IMR-90 (cell line): ENCODE data around the gene MED26. TPM values are rescaled to one million over a fixed set of nuclear protein-coding genes. Genes with fewer than 3 reads are reported as not detected.

Experiments used
- ATAC-seq: fragments of 200-7000 bp; cut with Tn5 transposase; 2 replicates; pipeline ENCODE4 v1.9.1; 2020; ENCODE audit warnings: low read depth, mild to moderate bottlenecking, moderate library complexity
- BruUV-seq: library from RNA; stranded (reverse); fragments of 400-500 nt; replicated peaks from 2 replicates; lab custom pipeline; 2021; lab: Mats Ljungman, UMichigan
- CTCF ChIA-PET: fragments of 300-600 bp; formaldehyde crosslinking; extraction: SDS; loops from one replicate; lab custom pipeline; 2021; ENCODE audit warnings: antibody characterized with exemption; lab: Yijun Ruan, JAX
- POLR2A ChIA-PET: fragments of 300-600 bp; sonication (Branson Sonifier 250); formaldehyde crosslinking; loops from one replicate; lab custom pipeline; 2022; ENCODE audit warnings: antibody characterized with exemption; ENCODE audit not compliant: unreplicated experiment; lab: Charles Lee
- DNase-seq: peaks from one replicate; pipeline ENCODE4 v3.0.0; 2013
- H2AFZ ChIP-seq: replicated peaks from 2 replicates; pipeline ENCODE3; 2013; ENCODE audit warnings: low read length, mild to moderate bottlenecking; ENCODE audit not compliant: poor library complexity
- H2AK5ac ChIP-seq: 2 replicates; pipeline ENCODE4 v1.6.1; 2013; ENCODE audit warnings: low read depth, low read length, inconsistent platforms
- H2AK9ac ChIP-seq: replicated peaks from 2 replicates; pipeline ENCODE3; 2013; ENCODE audit warnings: mild to moderate bottlenecking, low read depth, low read length, moderate library complexity; ENCODE audit not compliant: poor library complexity
- H2BK120ac ChIP-seq: 2 replicates; pipeline ENCODE4 v1.6.1; 2013; ENCODE audit warnings: low read depth, low read length, inconsistent platforms
- H2BK15ac ChIP-seq: 3 replicates; pipeline ENCODE4 v1.6.1; 2013; ENCODE audit warnings: low read depth, low read length, inconsistent platforms
- H2BK20ac ChIP-seq: 2 replicates; pipeline ENCODE4 v1.6.1; 2013; ENCODE audit warnings: low read depth, mild to moderate bottlenecking, inconsistent platforms, low read length, moderate library complexity
- H2BK5ac ChIP-seq: 2 replicates; pipeline ENCODE4 v1.6.1; 2013; ENCODE audit warnings: mild to moderate bottlenecking, low read depth, low read length, inconsistent platforms; ENCODE audit not compliant: poor library complexity, severe bottlenecking
- H3K14ac ChIP-seq: replicated peaks from 2 replicates; pipeline ENCODE4 v1.6.1; 2013; ENCODE audit warnings: low read depth, low read length, inconsistent platforms
- H3K18ac ChIP-seq: 2 replicates; pipeline ENCODE4 v1.6.1; 2013; ENCODE audit warnings: low read depth, low read length, control low read depth
- H3K23ac ChIP-seq: 2 replicates; pipeline ENCODE4 v1.6.1; 2013; ENCODE audit warnings: low read depth, low read length, inconsistent platforms
- H3K27ac ChIP-seq: 2 replicates; pipeline ENCODE4 v1.5.1; 2013; ENCODE audit warnings: mild to moderate bottlenecking, control low read depth, low read length; ENCODE audit not compliant: insufficient read depth
- H3K27me3 ChIP-seq: 2 replicates; pipeline ENCODE4 v1.6.1; 2013; ENCODE audit warnings: low read length; ENCODE audit not compliant: control insufficient read depth, insufficient read depth
- H3K36me3 ChIP-seq: 2 replicates; pipeline ENCODE4 v1.6.1; 2013; ENCODE audit warnings: low read length, mixed read lengths; ENCODE audit not compliant: control insufficient read depth, insufficient read depth
- H3K4ac ChIP-seq: 2 replicates; pipeline ENCODE4 v1.6.1; 2013; ENCODE audit warnings: low read depth, low read length, inconsistent platforms
- H3K4me1 ChIP-seq: 2 replicates; pipeline ENCODE4 v1.6.1; 2013; ENCODE audit warnings: low read length, mixed read lengths; ENCODE audit not compliant: control insufficient read depth, insufficient read depth
- H3K4me2 ChIP-seq: 2 replicates; pipeline ENCODE4 v1.6.1; 2013; ENCODE audit warnings: low read depth, mild to moderate bottlenecking, control low read depth, low read length, moderate library complexity
- H3K4me3 ChIP-seq: 2 replicates; pipeline ENCODE4 v1.5.1; 2013; ENCODE audit warnings: low read depth, mild to moderate bottlenecking, control low read depth, low read length, moderate library complexity; ENCODE audit not compliant: insufficient read depth
- H3K56ac ChIP-seq: 2 replicates; pipeline ENCODE4 v1.6.1; 2013; ENCODE audit warnings: low read length, inconsistent platforms; ENCODE audit not compliant: insufficient read depth; ENCODE audit errors: extremely low read depth
- H3K79me1 ChIP-seq, 2 experiments: 2 replicates each; pipeline ENCODE4 v1.6.1; 2013; ENCODE audit warnings: low read length in 2 of 2, inconsistent platforms in 1 of 2, low read depth in 1 of 2
- H3K9ac ChIP-seq: 2 replicates; pipeline ENCODE4 v1.6.1; 2013; ENCODE audit warnings: low read depth, low read length, control low read depth
- H3K9me1 ChIP-seq: 2 replicates; pipeline ENCODE4 v1.6.1; 2013; ENCODE audit warnings: low read length, inconsistent platforms; ENCODE audit not compliant: insufficient read depth
- H3K9me3 ChIP-seq: 2 replicates; pipeline ENCODE4 v1.6.1; 2013; ENCODE audit warnings: low read length; ENCODE audit not compliant: control insufficient read depth, insufficient read depth
- H4K20me1 ChIP-seq: 2 replicates; pipeline ENCODE4 v1.6.1; 2013; ENCODE audit warnings: low read length, inconsistent platforms; ENCODE audit not compliant: insufficient read depth
- H4K5ac ChIP-seq: 2 replicates; pipeline ENCODE4 v1.6.1; 2013; ENCODE audit warnings: mild to moderate bottlenecking, low read depth, low read length, control low read depth
- H4K8ac ChIP-seq, 2 experiments: 2 replicates each; pipeline ENCODE4 v1.6.1; 2013; ENCODE audit warnings: low read depth in 2 of 2, low read length in 2 of 2, control low read depth in 1 of 2, inconsistent platforms in 1 of 2
- H4K91ac ChIP-seq: 2 replicates; pipeline ENCODE4 v1.6.1; 2013; ENCODE audit warnings: low read depth, low read length, inconsistent platforms; ENCODE audit not compliant: insufficient read depth
- FOS ChIP-seq: fragments of 150-350 bp; IDR thresholded peaks from 2 replicates; pipeline ENCODE4 v1.6.1; 2016; ENCODE audit warnings: low read depth, low read length
- RAD21 ChIP-seq: IDR thresholded peaks from 2 replicates; pipeline ENCODE4 v1.6.1; 2012; ENCODE audit warnings: low read length, improper control_type of control experiment
- RCOR1 ChIP-seq: IDR thresholded peaks from 2 replicates; pipeline ENCODE4 v1.6.1; 2012; ENCODE audit warnings: mild to moderate bottlenecking, low read length, improper control_type of control experiment; ENCODE audit not compliant: insufficient replicate concordance
- RFX5 ChIP-seq: IDR thresholded peaks from 2 replicates; pipeline ENCODE4 v1.8.0; 2012; ENCODE audit warnings: low read depth, mild to moderate bottlenecking, low read length, moderate library complexity
- WGBS, 2 experiments: methylation state at CpG; one replicate each; pipeline versions ENCODE4 v1.1.5 to v1.1.7; 2013; ENCODE audit warnings: missing lambda C conversion rate in 2 of 2; ENCODE audit not compliant: insufficient read length in 1 of 2; ENCODE audit errors: extremely low coverage in 2 of 2; 5-methylcytosine and 5-hydroxymethylcytosine counted together
- dilution Hi-C: fragments of 300-500 bp; cut with HindIII; formaldehyde crosslinking; loops from one replicate; pipeline ENCODE4 v1.14.3; 2018; ENCODE audit warnings: low sequenced_read_pairs; ENCODE audit not compliant: unreplicated experiment
- in situ Hi-C: fragments of 300-500 bp; cut with MboI; formaldehyde crosslinking; loops from 3 replicates; pipeline ENCODE4 v1.14.3; 2019; ENCODE audit warnings: low sequenced_read_pairs, inconsistent platforms, mixed read lengths
- intact Hi-C: fragments of 100-400 bp; cut with micrococcal nuclease; formaldehyde crosslinking; loops from 2 replicates; pipeline ENCODE4 v1.10.0; 2022
- polyA plus RNA-seq, 3 experiments: library from polyadenylated mRNA; depleted of rRNA; stranded (reverse); fragments of >200 nt; gene quantifications; 2 replicates each; pipeline ENCODE4 v1.2.3, GENCODE V29; 2012; ENCODE audit warnings: low replicate concordance in 1 of 3
- total RNA-seq: library from RNA; depleted of rRNA; stranded (reverse); fragments of >200 nt; gene quantifications from 2 replicates; pipeline ENCODE4 v1.2.3, GENCODE V29; 2012

MED26 gene
- total and polyA plus RNA-seq, 2 of the 4 experiments (the other 2 are of a cell fraction), result 2.0 to 4.0 TPM

DNA sequence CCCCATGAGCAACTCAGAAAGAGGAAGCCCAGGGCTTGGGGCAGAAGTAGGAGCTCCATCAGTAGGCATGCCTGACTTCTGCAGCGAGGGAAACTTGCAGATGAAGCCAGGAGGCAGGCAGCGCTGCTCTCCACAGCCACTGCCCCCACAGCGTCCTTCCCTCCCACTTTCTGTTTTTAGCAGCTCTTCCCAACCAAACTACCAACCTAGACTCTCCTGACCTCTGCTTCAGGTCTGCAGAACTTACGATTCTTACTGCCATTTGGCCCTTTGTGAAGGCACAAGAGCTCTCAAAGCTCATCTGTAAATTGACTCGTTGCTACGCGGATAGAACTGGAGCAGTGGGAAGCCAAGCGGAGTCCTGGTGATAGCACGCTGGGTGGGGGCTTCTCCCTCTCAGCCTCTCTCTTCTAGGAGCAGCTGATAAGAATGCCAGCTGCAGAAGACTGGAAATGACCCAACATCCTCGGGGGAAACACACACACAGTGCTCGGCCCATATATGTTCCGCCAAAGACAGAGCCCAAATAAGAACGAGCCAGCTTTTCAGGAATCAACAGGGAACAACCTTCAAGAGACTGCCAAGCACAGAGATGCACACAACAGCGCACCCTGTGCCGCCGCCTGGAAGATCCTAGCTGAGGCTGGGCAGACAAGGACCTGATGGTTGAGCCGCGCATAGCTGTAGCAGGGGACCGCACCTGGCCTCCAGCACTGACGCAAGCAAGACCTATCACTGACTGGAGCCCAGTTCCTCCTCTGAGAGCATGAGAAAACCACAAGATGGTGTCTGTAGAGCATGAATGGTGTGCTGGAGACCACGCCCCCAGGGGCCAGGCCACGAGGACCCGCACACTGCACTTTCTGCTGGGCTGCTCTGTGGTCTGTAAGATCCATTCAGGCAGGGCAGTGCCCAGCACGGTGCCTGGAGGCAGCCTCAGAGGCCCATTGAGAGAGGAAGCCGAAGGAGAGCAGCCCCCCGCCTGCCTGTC lies 39.9 kb downstream of the MED26 start:
- dilution Hi-C loops, result no loop called here

More for the DNA sequence above, 39.9 kb downstream of the MED26 start:
- H3K56ac ChIP-seq, result no peak overlapping the region
- no peak overlapping the region; the same call in 1 of the 2 replicates for H3K4ac ChIP-seq
- H2BK120ac ChIP-seq, result no peak overlapping the region
- H3K14ac ChIP-seq, result no peak overlapping the region
- H4K91ac ChIP-seq, result no peak overlapping the region
- CTCF ChIA-PET, result no interaction called here
- H3K27me3 ChIP-seq, result no peaks in the 10 kb centered on the region
- in situ Hi-C loops (no loop called here), intact Hi-C loops (no loop called here)
- peaks cover 36 to 98% of the 10 kb centered on the region in 2 experiments; a peak in 3 of 4 replicates for H3K79me1 ChIP-seq
- H2BK15ac ChIP-seq, result no peak overlapping the region
- TF ChIP-seq RFX5, result no peak
- no peak for TF ChIP-seq RAD21
- TF ChIP-seq FOS, result no peak
- TF ChIP-seq RCOR1, result no peak
- H3K18ac ChIP-seq, result no peak overlapping the region
- BruUV-seq, result no TSS peak
- H4K20me1 ChIP-seq, result peaks cover 99% of the 10 kb centered on the region
- 60% methylated on average over 13 of the region's 26 CpGs; no CpG with 5 or more reads in 1 of the 2 experiments for WGBS, 2 experiments
- H3K36me3 ChIP-seq, result no peaks in the 10 kb centered on the region
- ATAC-seq (no peak), DNase-seq (peak; percentile 19)
- no peak overlapping the region for H2BK20ac ChIP-seq
- no peak overlapping the region for H4K5ac ChIP-seq
- POLR2A ChIA-PET, result no interaction called here
- H4K8ac ChIP-seq, result no peak overlapping the region
- H3K4me2 ChIP-seq, result peak overlapping the region; percentile 38
- H3K27ac ChIP-seq, result no peak overlapping the region
- peaks cover 47% of the 10 kb centered on the region for H3K4me1 ChIP-seq
- no peak overlapping the region for H2BK5ac ChIP-seq
- peaks cover 59% of the 10 kb centered on the region for H3K9me1 ChIP-seq
- H2AFZ ChIP-seq, result no peak overlapping the region
- no peak overlapping the region for H3K23ac ChIP-seq
- H2AK5ac ChIP-seq, result peak overlapping the region; percentile 14; the same call in 1 of the 2 replicates
- peak overlapping the region; percentile 25 for H2AK9ac ChIP-seq
- no peaks in the 10 kb centered on the region for H3K9me3 ChIP-seq
- H3K9ac ChIP-seq, result no peak overlapping the region
- no peak overlapping the region for H3K4me3 ChIP-seq
